Keratinocyte (primary cell): ENCODE data around the gene PTPRN2.

ENCODE experiments used
- EZH2 ChIP-seq: IDR thresholded peaks from one replicate; pipeline ENCODE4 v1.6.1; 2012; ENCODE audit warnings: inconsistent platforms, mild to moderate bottlenecking, low read length, moderate library complexity
- TF ChIP-seq, protein P1 (sequence below), 3 experiments: IDR thresholded peaks in 1 of 3; conservative IDR thresholded peaks in 1 of 3; optimal IDR thresholded peaks in 1 of 3; 2 replicates in 2 of 3; 3 replicates in 1 of 3; pipeline versions ENCODE3 to v1.5.1; 2011; ENCODE audit warnings: low read length in 3 of 3, mild to moderate bottlenecking in 3 of 3, moderate library complexity in 2 of 3, control low read depth in 1 of 3, inconsistent platforms in 1 of 3; ENCODE audit not compliant: insufficient read depth in 2 of 3; ENCODE audit errors: extremely low read depth in 1 of 3

GRCh38 chr7:157519246-157519645 is 1068.4 kb downstream of the PTPRN2 start:
- TF ChIP-seq, protein P1, sequence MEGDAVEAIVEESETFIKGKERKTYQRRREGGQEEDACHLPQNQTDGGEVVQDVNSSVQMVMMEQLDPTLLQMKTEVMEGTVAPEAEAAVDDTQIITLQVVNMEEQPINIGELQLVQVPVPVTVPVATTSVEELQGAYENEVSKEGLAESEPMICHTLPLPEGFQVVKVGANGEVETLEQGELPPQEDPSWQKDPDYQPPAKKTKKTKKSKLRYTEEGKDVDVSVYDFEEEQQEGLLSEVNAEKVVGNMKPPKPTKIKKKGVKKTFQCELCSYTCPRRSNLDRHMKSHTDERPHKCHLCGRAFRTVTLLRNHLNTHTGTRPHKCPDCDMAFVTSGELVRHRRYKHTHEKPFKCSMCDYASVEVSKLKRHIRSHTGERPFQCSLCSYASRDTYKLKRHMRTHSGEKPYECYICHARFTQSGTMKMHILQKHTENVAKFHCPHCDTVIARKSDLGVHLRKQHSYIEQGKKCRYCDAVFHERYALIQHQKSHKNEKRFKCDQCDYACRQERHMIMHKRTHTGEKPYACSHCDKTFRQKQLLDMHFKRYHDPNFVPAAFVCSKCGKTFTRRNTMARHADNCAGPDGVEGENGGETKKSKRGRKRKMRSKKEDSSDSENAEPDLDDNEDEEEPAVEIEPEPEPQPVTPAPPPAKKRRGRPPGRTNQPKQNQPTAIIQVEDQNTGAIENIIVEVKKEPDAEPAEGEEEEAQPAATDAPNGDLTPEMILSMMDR (optimal IDR thresholded peaks at IDR 0.05 in 1 of 3, IDR thresholded peaks at IDR 0.05 in 1 of 3, conservative IDR thresholded peaks at IDR 0.05 in 1 of 3; ENCODE audit: extremely low read depth in 1 of 3, insufficient read depth in 2 of 3, low read length in 3 of 3): no peak
- TF ChIP-seq EZH2: no peak
